Gastroesophageal sphincter (tissue), 4 donors: ENCODE data around the gene PRRG2. TPM values are rescaled to one million over a fixed set of nuclear protein-coding genes. Genes with fewer than 3 reads are reported as not detected.

Experiments
- ATAC-seq: fragments of 150-250 bp; one replicate; pipeline ENCODE4 v1.9.1; 2016; ENCODE audit warnings: mild to moderate bottlenecking, moderate library complexity
- H3K27ac ChIP-seq, 4 donors: fragments of 200-600 bp; sonication (generic) in 3 of 4; 1 replicate in 3 of 4; 2 replicates in 1 of 4; pipeline ENCODE4 v1.5.1; 2016 to 2019
- H3K27me3 ChIP-seq: fragments of 200-600 bp; sonication (generic); one replicate; pipeline ENCODE4 v1.5.1; 2019
- H3K36me3 ChIP-seq, 2 donors: fragments of 200-600 bp; sonication (generic); one replicate each; pipeline ENCODE4 v1.5.1; 2019; ENCODE audit warnings: control low read depth in 1 of 2
- H3K4me1 ChIP-seq, 3 donors: fragments of 200-600 bp; sonication (generic); 1 replicate in 2 of 3; 2 replicates in 1 of 3; pipeline ENCODE4 v1.5.1; 2016 to 2019; ENCODE audit warnings: control low read depth in 2 of 3
- H3K4me3 ChIP-seq, 2 donors: fragments of 200-600 bp; sonication (generic); one replicate each; pipeline ENCODE4 v1.5.1; 2019; ENCODE audit warnings: mild to moderate bottlenecking in 1 of 2, moderate library complexity in 1 of 2
- H3K9me3 ChIP-seq, 3 donors: fragments of 200-600 bp; sonication (generic); one replicate each; pipeline ENCODE4 v1.5.1; 2017 to 2019; ENCODE audit warnings: control low read depth in 2 of 3
- EP300 ChIP-seq: sonication (generic); formaldehyde crosslinking; IDR thresholded peaks from one replicate; pipeline ENCODE4 v1.6.1; 2017; ENCODE audit warnings: antibody characterized with exemption, mild to moderate bottlenecking
- POLR2A ChIP-seq, 2 donors: fragments of 450-650 bp; IDR thresholded peaks; one replicate each; pipeline ENCODE4 v1.6.1; 2017; ENCODE audit warnings: antibody characterized with exemption in 2 of 2, mild to moderate bottlenecking in 2 of 2, moderate library complexity in 1 of 2
- POLR2AphosphoS5 ChIP-seq: sonication (generic); formaldehyde crosslinking; IDR thresholded peaks from one replicate; pipeline ENCODE4 v1.6.1; 2017; ENCODE audit warnings: antibody characterized with exemption
- WGBS, 2 donors: methylation state at CpG; one replicate each; pipeline ENCODE4 v1.1.5; 2018; ENCODE audit warnings: low coverage in 1 of 2; 5-methylcytosine and 5-hydroxymethylcytosine counted together
- total RNA-seq, 4 donors: library from RNA; depleted of rRNA; stranded (reverse); fragments of >200 nt; gene quantifications; one replicate each; pipeline ENCODE4 v1.1.0, GENCODE V29; 2016
- TF ChIP-seq, protein P1 (sequence below), 4 experiments: fragments of 200-600 bp in 2 of 4; fragments of 450-650 bp in 2 of 4; sonication (generic) in 1 of 4; IDR thresholded peaks; one replicate each; pipeline ENCODE4 v1.5.1; 2017 to 2019; ENCODE audit warnings: antibody characterized with exemption in 4 of 4, mild to moderate bottlenecking in 2 of 4, moderate library complexity in 2 of 4

PRRG2 gene
- total RNA-seq, 4 donors from 2014 or later = 1.0 to 1.1 TPM; not detected in 2

DNA sequence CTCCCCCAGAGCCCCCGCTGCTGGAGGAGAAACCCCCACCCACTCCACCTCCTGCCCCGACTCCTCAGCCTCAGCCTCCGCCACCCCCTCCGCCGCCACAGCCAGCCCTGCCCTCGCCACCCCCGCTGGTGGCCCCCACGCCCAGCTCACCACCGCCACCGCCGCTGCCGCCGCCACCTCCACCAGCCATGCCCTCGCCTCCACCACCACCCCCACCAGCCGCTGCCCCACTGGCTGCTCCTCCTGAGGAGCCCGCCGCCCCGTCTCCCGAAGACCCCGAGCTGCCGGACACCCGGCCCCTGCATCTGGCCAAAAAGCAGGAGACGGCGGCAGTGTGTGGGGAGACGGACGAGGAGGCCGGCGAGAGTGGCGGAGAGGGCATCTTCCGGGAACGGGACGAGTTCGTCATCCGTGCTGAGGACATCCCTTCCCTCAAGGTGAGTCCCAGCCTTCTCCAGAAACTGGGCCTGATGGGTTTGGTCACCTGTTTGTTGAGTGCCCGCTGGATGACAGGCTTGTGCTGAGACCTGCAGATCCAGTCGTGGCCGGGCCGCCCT, 20.4 kb downstream of the PRRG2 start:
- Histone ChIP-seq H3K4me3 (no peak overlapping the region), H3K27ac (no peak overlapping the region), H3K4me1 (peaks cover 0 to 9% (median 0%) of the 10 kb centered on the region in 3 donors), H3K27me3 (no peaks in the 10 kb centered on the region), H3K36me3 (peaks cover 0 to 100% of the 10 kb centered on the region in 2 donors), H3K9me3 (no peaks in the 10 kb centered on the region)
- whole genome bisulfite sequencing, 2 donors = 77 to 94% methylated on average over 3 to 5 of the region's 38 CpGs
- ATAC-seq = no peak
- TF ChIP-seq, protein P1, sequence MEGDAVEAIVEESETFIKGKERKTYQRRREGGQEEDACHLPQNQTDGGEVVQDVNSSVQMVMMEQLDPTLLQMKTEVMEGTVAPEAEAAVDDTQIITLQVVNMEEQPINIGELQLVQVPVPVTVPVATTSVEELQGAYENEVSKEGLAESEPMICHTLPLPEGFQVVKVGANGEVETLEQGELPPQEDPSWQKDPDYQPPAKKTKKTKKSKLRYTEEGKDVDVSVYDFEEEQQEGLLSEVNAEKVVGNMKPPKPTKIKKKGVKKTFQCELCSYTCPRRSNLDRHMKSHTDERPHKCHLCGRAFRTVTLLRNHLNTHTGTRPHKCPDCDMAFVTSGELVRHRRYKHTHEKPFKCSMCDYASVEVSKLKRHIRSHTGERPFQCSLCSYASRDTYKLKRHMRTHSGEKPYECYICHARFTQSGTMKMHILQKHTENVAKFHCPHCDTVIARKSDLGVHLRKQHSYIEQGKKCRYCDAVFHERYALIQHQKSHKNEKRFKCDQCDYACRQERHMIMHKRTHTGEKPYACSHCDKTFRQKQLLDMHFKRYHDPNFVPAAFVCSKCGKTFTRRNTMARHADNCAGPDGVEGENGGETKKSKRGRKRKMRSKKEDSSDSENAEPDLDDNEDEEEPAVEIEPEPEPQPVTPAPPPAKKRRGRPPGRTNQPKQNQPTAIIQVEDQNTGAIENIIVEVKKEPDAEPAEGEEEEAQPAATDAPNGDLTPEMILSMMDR (IDR thresholded peaks at IDR 0.05) = no peak

DNA sequence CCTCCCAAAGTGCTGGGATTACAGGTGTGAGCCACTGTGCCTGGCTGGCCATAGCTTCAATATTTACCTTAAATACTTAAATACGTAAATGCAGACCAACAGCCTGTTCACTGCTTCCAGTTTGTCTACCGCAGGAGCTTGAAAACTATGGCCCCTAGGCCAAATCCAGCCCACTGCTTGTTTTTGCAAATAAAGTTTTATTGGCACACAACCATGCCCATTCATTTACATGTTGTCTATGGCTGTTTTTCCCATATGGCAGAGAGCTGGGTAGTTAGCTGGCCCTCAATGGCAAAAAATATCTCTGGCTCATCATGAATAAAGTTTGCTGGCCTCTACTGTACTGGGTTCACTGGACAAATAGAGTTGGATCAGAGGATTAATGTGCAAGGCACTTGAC, 21.7 kb downstream of the PRRG2 start:
- 100% methylated on average over 2 of the region's 2 CpGs; no CpG with 5 or more reads in 1 of the 2 donors for WGBS, 2 donors
- no peak for TF ChIP-seq POLR2A (IDR thresholded peaks at IDR 0.05)
- TF ChIP-seq, protein P1 (IDR thresholded peaks at IDR 0.05) = no peak
- no peaks in the 10 kb centered on the region for H3K9me3 ChIP-seq
- no peak overlapping the region for H3K27ac ChIP-seq
- H3K36me3 ChIP-seq = peaks cover 0 to 100% of the 10 kb centered on the region in 2 donors
- H3K4me1 ChIP-seq = peaks cover 0 to 9% (median 0%) of the 10 kb centered on the region in 3 donors
- H3K4me3 ChIP-seq = no peak overlapping the region
- H3K27me3 ChIP-seq = no peaks in the 10 kb centered on the region
- ATAC-seq = no peak

DNA sequence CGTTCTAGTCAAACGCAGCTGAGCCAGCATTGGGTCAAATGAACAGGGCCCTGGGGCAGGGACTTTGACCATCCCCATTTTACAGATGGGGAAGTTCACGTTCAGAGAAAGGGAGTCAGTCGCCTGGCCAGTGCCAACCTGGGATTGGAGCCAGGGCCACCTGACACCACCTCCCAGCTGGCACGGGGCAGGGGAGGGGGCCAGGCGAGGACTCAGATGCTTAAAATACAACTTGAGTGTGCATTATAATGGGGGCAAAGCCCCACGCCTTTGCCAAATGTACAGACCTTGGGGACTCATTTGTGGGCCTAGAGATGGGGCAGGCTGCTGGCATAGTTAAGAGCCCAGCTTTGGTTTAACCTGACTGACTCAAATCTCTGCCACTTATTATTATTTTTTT, 24.5 kb downstream of the PRRG2 start:
- no peaks in the 10 kb centered on the region for H3K9me3 ChIP-seq
- no peak for TF ChIP-seq EP300
- no peak overlapping the region for H3K27ac ChIP-seq
- no peaks in the 10 kb centered on the region for H3K27me3 ChIP-seq
- no peak overlapping the region for H3K4me3 ChIP-seq
- H3K4me1 ChIP-seq = peaks cover 0 to 9% (median 0%) of the 10 kb centered on the region in 3 donors
- WGBS, 2 donors = 83% methylated on average over 1 of the region's 7 CpGs; no CpG with 5 or more reads in 1 of the 2 donors
- H3K36me3 ChIP-seq = peaks cover 0 to 100% of the 10 kb centered on the region in 2 donors
- no peak for ATAC-seq

DNA sequence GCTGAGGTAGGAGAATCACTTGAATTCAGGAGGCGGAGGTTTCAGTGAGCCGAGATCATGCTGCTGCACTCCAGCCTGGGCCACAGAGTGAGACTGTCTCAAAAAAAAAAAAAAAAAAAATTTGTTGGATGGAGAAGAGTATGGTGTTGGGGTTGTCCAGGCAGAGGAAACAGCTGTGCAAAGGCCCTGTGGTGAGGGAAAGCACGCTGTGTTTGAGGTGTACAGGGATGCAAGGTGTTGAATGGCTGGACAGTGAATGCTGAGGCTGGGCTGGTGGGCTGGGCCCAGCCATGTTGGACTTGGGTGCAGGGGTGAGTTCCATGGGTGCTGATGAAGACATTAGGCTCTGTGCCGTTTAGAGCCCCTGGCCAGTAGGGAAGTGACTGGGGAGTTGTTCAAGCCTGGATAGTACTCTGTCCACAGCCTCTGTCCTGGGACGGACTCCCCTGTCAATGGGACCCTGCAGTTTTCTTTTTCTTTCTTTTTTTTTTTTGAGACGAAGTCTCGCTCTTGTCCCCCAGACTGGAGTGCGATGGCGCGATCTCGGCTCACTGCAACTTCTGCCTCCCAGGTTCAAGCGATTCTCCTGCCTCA, 28.5 kb downstream of the PRRG2 start:
- no peak for TF ChIP-seq EP300
- no peak for TF ChIP-seq POLR2A (IDR thresholded peaks at IDR 0.05)
- TF ChIP-seq, protein P1 (IDR thresholded peaks at IDR 0.05) = no peak
- TF ChIP-seq POLR2AphosphoS5 = no peak
- WGBS, 2 donors = 90 to 92% methylated on average over 4 to 8 of the region's 12 CpGs
- Histone ChIP-seq H3K9me3 (no peaks in the 10 kb centered on the region), H3K4me1 (peaks cover 0 to 34% (median 8%) of the 10 kb centered on the region in 3 donors), H3K4me3 (no peak overlapping the region), H3K27me3 (no peaks in the 10 kb centered on the region), H3K27ac (no peak overlapping the region), H3K36me3 (peaks cover 0 to 88% of the 10 kb centered on the region in 2 donors)
- no peak for ATAC-seq

DNA sequence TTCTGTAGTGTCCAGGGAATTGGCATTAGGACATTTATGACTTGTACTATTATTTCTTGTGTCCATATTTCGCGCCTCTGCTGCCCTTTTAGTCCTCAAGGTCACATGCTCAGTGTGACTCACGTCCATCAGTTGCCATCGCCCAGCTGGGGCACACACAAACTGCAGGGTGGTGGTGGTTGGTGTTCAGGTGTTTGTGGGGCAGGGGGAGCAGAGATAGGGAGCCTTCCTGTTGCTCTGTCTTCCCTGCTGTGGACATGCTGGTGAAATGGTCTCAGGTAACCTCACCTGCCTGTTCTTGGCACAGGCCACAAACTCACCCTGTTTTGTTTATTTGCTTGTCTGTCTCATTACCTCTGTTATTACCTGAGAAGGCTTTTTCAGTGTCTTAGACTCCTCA, 32.3 kb downstream of the PRRG2 start:
- Histone ChIP-seq H3K4me3 (no peak overlapping the region), H3K27me3 (no peaks in the 10 kb centered on the region), H3K27ac (no peak overlapping the region), H3K9me3 (no peaks in the 10 kb centered on the region), H3K4me1 (peaks cover 0 to 25% (median 8%) of the 10 kb centered on the region in 3 donors), H3K36me3 (peaks cover 0 to 88% of the 10 kb centered on the region in 2 donors)
- no peak for ATAC-seq
- TF ChIP-seq EP300 (no peak), POLR2AphosphoS5 (no peak), POLR2A (IDR thresholded peaks at IDR 0.05) (no peak)
- TF ChIP-seq, protein P1 (IDR thresholded peaks at IDR 0.05) = no peak
- WGBS, 2 donors = 72 to 74% methylated on average over 4 of the region's 4 CpGs
